ENCODE data around the gene SUGCT. TPM values are rescaled to one million over a fixed set of nuclear protein-coding genes. Genes with fewer than 3 reads are reported as not detected.

Gene SUGCT
- total RNA-seq, 1 experiment from 2014 or later, result 5.4 TPM

DNA sequence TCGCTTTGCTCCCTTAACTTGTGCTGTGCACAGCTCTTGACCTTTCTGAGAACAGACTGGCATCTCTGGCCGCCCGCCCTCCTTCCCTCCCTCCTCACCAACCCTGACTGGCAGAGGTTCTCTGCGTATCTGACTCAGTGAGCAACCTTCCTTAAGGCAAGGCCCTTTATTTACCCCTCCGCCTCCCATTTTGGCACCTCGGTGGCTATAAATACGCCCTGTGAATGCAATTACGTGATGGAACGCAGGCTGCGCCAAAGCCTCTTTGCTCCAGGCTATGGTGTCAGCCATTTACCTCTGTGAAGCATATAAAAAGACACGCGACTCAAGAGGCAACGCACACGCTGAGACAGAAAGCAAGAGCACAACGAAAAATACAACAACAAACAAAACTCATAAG lies 764.3 kb downstream of the SUGCT start:
- no peak overlapping the region for H2BK20ac ChIP-seq (ENCODE audit: low read depth, low read length, poor library complexity, severe bottlenecking)
- DNase-seq, result no peak
- no peak overlapping the region for H2AK5ac ChIP-seq (ENCODE audit: insufficient read length, low read length)
- Mint-ChIP-seq H3K9me3 (peaks cover 10 to 13% of the 10 kb centered on the region in 2 experiments), H3K4me3 (no peak overlapping the region), H3K27ac (no peak overlapping the region; a peak in 1 of 7 replicates), H3K4me1 (no peaks in the 10 kb centered on the region), H3K36me3 (ENCODE audit: insufficient read depth in 1 of 3, low read depth in 3 of 3) (peaks cover 0 to 6% (median 2%) of the 10 kb centered on the region in 3 experiments; a peak in 4 of 7 replicates), H3K27me3 (ENCODE audit: low read depth) (no peaks in the 10 kb centered on the region)
- H4K8ac ChIP-seq (replicated peaks; ENCODE audit: insufficient read length, low read depth, low read length), result no peak overlapping the region
- H3K9me3 ChIP-seq (ENCODE audit: control insufficient read depth, low read depth, low read length), result no peaks in the 10 kb centered on the region
- no peak overlapping the region for H2BK15ac ChIP-seq (ENCODE audit: low read depth, low read length)
- no peak overlapping the region for H3K4me2 ChIP-seq (ENCODE audit: insufficient read depth, insufficient read length, low read length)
- no peak overlapping the region for H3T11ph ChIP-seq (ENCODE audit: low read length)
- no peak overlapping the region for H2BK120ac ChIP-seq (ENCODE audit: low read depth, low read length, poor library complexity, severe bottlenecking)
- no peak overlapping the region for H3K18ac ChIP-seq (ENCODE audit: insufficient read length, low read depth, low read length)
- no peaks in the 10 kb centered on the region for H3K27me3 ChIP-seq (ENCODE audit: insufficient read depth, low read length)
- no peak overlapping the region for H3K27ac ChIP-seq (ENCODE audit: insufficient read length, low read depth, low read length)
- H3K79me2 ChIP-seq (ENCODE audit: insufficient read depth, low read length), result no peaks in the 10 kb centered on the region
- H3K14ac ChIP-seq (ENCODE audit: insufficient read depth, low read length), result no peak overlapping the region; the same call in 1 of the 2 replicates
- H2BK12ac ChIP-seq (ENCODE audit: insufficient read length, low read depth, low read length), result no peak overlapping the region
- TF ChIP-seq, protein P1, sequence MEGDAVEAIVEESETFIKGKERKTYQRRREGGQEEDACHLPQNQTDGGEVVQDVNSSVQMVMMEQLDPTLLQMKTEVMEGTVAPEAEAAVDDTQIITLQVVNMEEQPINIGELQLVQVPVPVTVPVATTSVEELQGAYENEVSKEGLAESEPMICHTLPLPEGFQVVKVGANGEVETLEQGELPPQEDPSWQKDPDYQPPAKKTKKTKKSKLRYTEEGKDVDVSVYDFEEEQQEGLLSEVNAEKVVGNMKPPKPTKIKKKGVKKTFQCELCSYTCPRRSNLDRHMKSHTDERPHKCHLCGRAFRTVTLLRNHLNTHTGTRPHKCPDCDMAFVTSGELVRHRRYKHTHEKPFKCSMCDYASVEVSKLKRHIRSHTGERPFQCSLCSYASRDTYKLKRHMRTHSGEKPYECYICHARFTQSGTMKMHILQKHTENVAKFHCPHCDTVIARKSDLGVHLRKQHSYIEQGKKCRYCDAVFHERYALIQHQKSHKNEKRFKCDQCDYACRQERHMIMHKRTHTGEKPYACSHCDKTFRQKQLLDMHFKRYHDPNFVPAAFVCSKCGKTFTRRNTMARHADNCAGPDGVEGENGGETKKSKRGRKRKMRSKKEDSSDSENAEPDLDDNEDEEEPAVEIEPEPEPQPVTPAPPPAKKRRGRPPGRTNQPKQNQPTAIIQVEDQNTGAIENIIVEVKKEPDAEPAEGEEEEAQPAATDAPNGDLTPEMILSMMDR (conservative IDR thresholded peaks at IDR 0.05), result no peak
- H3K4me1 ChIP-seq (ENCODE audit: insufficient read depth, low read length), result no peaks in the 10 kb centered on the region
- no peaks in the 10 kb centered on the region for H4K20me1 ChIP-seq (ENCODE audit: control insufficient read depth, insufficient read depth, insufficient read length)
- no peak overlapping the region for H4K91ac ChIP-seq (ENCODE audit: insufficient read length, low read depth, low read length)
- H3K23ac ChIP-seq (ENCODE audit: insufficient read length, low read depth, low read length), result no peak overlapping the region
- no peaks in the 10 kb centered on the region for H3K79me1 ChIP-seq (ENCODE audit: insufficient read depth, low read depth, low read length, poor library complexity, severe bottlenecking)
- H4K5ac ChIP-seq (ENCODE audit: insufficient read length, low read depth, low read length), result no peak overlapping the region
- no CpG with 5 or more reads among the region's 15 CpGs for WGBS (ENCODE audit: extremely low coverage, insufficient read length, low lambda C conversion rate)
- H3K4ac ChIP-seq (ENCODE audit: low read depth, low read length), result no peak overlapping the region
- H3K23me2 ChIP-seq (ENCODE audit: insufficient read length, low read depth, low read length, poor library complexity, severe bottlenecking), result no peaks in the 10 kb centered on the region
- no peak overlapping the region for H2BK5ac ChIP-seq (ENCODE audit: insufficient read length, low read length)
- no peak overlapping the region for H2AFZ ChIP-seq (ENCODE audit: low read length)
- H3K56ac ChIP-seq (ENCODE audit: insufficient read length, low read depth, low read length), result no peak overlapping the region
- no peak overlapping the region for H3K9ac ChIP-seq (ENCODE audit: extremely low read depth, insufficient read length, low read length)
